NCI-H1048 (cell line): ENCODE data around the gene SKI.

ENCODE experiments used
- DNase-seq: peaks from one replicate; lab custom pipeline; 2025; lab: John Stamatoyannopoulos, UW

The SKI gene

GRCh38 chr1:2352897-2353550, 124.9 kb downstream of the SKI start:
- DNase-seq: no peak

GRCh38 chr1:2353551-2354438, 125.7 kb downstream of the SKI start:
- DNase-seq: no peak

GRCh38 chr1:2354511-2355372, 126.6 kb downstream of the SKI start:
- no peak for DNase-seq

- no peak for DNase-seq
Observed at GRCh38 chr1:2355373-2356261, 127.5 kb downstream of the SKI start.

- DNase-seq: no peak
Observed at GRCh38 chr1:2356401-2356800, 128.3 kb downstream of the SKI start.

GRCh38 chr1:2356911-2357845, 129.1 kb downstream of the SKI start:
- DNase-seq: no peak

- no peak for DNase-seq
Observed at GRCh38 chr1:2358072-2358471, 130.0 kb downstream of the SKI start.

- no peak for DNase-seq
Observed at GRCh38 chr1:2358651-2359640, 130.8 kb downstream of the SKI start.
